Measurements from ENCODE around the gene ZNF385B. TPM values are rescaled to one million over a fixed set of nuclear protein-coding genes. Genes with fewer than 3 reads are reported as not detected.

Gene ZNF385B
- total and polyA plus RNA-seq, 9 donors, result 3.9 to 17.1 (median 12.5) TPM

- no CpG with 5 or more reads among the region's 8 CpGs for WGBS (ENCODE audit: insufficient coverage)
- Histone ChIP-seq H3K36me3 (ENCODE audit: control insufficient read depth, insufficient read depth, low read length) (no peaks in the 10 kb centered on the region), H3K9me3 (replicated peaks; ENCODE audit: control insufficient read depth, low read depth, low read length) (no peaks in the 10 kb centered on the region), H3K4me1 (ENCODE audit: control insufficient read depth, insufficient read depth, low read length) (no peaks in the 10 kb centered on the region), H3K27me3 (ENCODE audit: control insufficient read depth, insufficient read depth, low read length) (no peaks in the 10 kb centered on the region), H3K27ac (ENCODE audit: low read length) (no peak overlapping the region), H3K4me3 (ENCODE audit: low read length) (peak overlapping the region; percentile 4)
- DNase-seq, result peak; percentile 12
These were observed 299.0 kb downstream of the ZNF385B start for GRCh38 chr2:179562330-179562885.

DNA sequence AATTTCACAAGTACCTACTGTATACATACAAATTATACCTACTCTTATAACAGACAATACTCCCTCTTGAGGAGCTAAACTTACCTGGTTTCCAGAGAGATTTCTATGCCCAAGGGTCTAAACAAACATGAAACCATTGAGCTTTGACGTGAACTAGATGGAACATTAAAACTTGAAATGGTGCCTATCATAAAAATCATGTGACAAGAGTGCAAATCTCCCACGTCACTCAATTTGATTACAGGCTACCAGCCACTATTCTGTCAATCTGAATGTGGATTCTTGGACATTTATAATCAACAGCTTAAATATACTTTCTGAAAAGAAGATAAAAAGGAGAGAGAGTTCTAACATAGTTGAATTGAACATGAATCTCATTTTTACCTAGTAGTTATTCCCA is 299.7 kb downstream of the ZNF385B start:
- Histone ChIP-seq H3K4me1 (ENCODE audit: control insufficient read depth, insufficient read depth, low read length) (no peaks in the 10 kb centered on the region), H3K36me3 (ENCODE audit: control insufficient read depth, insufficient read depth, low read length) (no peaks in the 10 kb centered on the region), H3K27me3 (ENCODE audit: control insufficient read depth, insufficient read depth, low read length) (no peaks in the 10 kb centered on the region), H3K9me3 (replicated peaks; ENCODE audit: control insufficient read depth, low read depth, low read length) (no peaks in the 10 kb centered on the region), H3K4me3 (ENCODE audit: low read length) (no peak overlapping the region), H3K27ac (ENCODE audit: low read length) (no peak overlapping the region)
- no CpG with 5 or more reads among the region's 2 CpGs for WGBS (ENCODE audit: insufficient coverage)
- no peak for DNase-seq

GRCh38 chr2:179560257-179560735 is 301.1 kb downstream of the ZNF385B start:
- Histone ChIP-seq H3K4me1 (ENCODE audit: control insufficient read depth, insufficient read depth, low read length) (no peaks in the 10 kb centered on the region), H3K36me3 (ENCODE audit: control insufficient read depth, insufficient read depth, low read length) (no peaks in the 10 kb centered on the region), H3K9me3 (replicated peaks; ENCODE audit: control insufficient read depth, low read depth, low read length) (no peaks in the 10 kb centered on the region), H3K27ac (ENCODE audit: low read length) (no peak overlapping the region), H3K4me3 (ENCODE audit: low read length) (no peak overlapping the region), H3K27me3 (ENCODE audit: control insufficient read depth, insufficient read depth, low read length) (no peaks in the 10 kb centered on the region)
- 100% methylated on average over 1 of the region's 1 CpG for WGBS (ENCODE audit: insufficient coverage)
- DNase-seq, result no peak

DNA sequence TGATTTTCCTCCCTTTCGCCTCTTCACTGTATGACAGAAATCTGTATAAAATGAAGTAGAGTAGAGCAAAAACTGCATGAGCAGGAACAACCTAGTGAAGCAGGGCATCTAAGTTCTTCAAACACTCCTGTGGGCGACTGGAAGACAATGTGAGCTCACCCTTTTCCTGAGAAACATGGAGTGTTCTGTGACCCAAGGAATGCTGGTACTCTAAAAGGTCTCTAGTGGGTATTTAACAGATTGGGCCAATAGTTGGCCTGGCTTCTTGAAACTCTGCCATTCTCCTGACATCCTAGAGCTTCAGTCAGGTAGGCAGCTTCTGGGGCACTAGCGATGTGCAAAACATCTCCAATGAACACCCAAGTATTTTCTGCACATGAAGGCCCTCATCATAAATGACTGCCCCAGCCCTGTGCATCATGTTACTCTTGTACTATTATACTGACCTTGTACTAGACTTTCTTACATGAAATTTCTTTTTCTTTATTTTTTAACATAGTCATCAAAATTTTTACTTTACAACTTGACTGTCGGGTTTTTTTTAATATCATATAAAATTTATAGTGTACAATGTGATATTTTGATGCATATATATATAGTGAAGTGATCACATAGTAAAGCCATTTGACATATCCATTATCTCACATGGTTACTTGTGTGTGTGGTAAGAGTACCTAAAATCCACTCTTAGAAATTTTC is 302.2 kb downstream of the ZNF385B start:
- H3K9me3 ChIP-seq (replicated peaks; ENCODE audit: control insufficient read depth, low read depth, low read length), result no peaks in the 10 kb centered on the region
- DNase-seq, result no peak
- H3K4me3 ChIP-seq (ENCODE audit: low read length), result no peak overlapping the region
- no peaks in the 10 kb centered on the region for H3K36me3 ChIP-seq (ENCODE audit: control insufficient read depth, insufficient read depth, low read length)
- H3K27me3 ChIP-seq (ENCODE audit: control insufficient read depth, insufficient read depth, low read length), result no peaks in the 10 kb centered on the region
- H3K27ac ChIP-seq (ENCODE audit: low read length), result no peak overlapping the region
- H3K4me1 ChIP-seq (ENCODE audit: control insufficient read depth, insufficient read depth, low read length), result no peaks in the 10 kb centered on the region
- 88% methylated on average over 2 of the region's 4 CpGs for WGBS (ENCODE audit: insufficient coverage)

DNA sequence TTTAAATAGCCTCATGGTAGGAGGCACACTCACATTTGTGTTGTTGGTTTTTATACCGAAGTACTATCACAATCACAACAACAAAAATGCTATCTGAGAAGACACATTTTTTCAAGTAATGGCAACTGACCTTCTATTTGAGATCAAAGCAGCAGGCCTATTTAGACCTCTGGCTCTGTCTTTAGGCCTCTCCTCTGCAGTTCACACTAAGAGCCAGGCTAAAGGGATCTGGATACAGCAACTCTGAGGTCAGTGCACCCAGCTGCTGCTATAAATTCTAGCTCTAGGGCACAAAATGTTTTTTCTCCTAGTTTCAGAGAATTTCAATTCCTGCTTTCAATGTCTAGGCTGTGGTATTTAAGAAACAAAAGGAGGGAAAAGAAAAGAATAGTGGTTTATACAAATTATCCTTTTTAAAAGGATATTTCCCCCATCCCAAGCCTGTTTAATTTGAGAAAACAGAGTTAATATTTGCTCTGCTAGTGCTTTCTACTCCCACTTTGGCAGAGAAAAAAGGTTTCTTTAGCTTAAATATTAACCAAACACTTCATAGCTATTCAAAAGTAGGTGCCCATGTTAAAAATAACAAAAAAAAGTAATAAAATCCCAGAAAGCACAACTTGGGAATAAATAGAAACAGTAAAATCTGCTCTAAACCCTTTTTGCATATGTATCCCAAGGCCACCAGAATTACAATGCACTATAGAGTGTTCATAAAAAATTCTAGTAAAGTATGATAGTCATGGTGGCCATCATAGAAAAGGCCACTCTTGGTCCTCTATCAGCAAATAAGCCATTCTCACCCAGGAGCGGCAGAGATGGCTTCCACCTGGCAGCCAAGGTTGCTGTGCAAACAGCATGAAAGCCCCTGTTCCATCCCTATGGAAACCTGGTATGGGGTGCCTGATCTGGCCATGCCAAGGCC is 303.1 kb downstream of the ZNF385B start:
- Histone ChIP-seq H3K4me3 (ENCODE audit: low read length) (no peak overlapping the region), H3K27ac (ENCODE audit: low read length) (no peak overlapping the region), H3K27me3 (ENCODE audit: control insufficient read depth, insufficient read depth, low read length) (no peaks in the 10 kb centered on the region), H3K4me1 (ENCODE audit: control insufficient read depth, insufficient read depth, low read length) (no peaks in the 10 kb centered on the region), H3K36me3 (ENCODE audit: control insufficient read depth, insufficient read depth, low read length) (no peaks in the 10 kb centered on the region), H3K9me3 (replicated peaks; ENCODE audit: control insufficient read depth, low read depth, low read length) (no peaks in the 10 kb centered on the region)
- 100% methylated on average over 2 of the region's 2 CpGs for WGBS (ENCODE audit: insufficient coverage)
- no peak for DNase-seq

DNA sequence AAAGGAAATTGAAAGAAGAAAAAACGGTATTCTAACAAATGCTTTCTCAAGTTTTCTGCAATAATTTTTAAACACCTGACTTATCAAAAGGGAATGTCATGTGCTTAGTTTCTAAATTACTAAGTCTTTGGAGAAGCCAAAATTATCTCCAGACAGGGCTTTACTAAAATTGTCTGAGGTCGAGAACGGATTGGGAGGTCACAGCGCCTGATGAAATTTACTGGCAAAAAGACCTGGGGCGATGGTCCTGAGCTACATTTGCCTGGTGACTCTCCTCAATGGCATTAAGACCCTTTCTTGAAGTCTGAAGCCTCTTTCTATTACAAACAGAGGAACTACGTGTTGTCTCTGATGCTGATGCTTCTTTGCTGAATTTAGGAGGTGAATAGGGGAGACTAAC is 305.0 kb downstream of the ZNF385B start:
- Histone ChIP-seq H3K4me3 (ENCODE audit: low read length) (no peak overlapping the region), H3K9me3 (replicated peaks; ENCODE audit: control insufficient read depth, low read depth, low read length) (no peaks in the 10 kb centered on the region), H3K27me3 (ENCODE audit: control insufficient read depth, insufficient read depth, low read length) (no peaks in the 10 kb centered on the region), H3K4me1 (ENCODE audit: control insufficient read depth, insufficient read depth, low read length) (no peaks in the 10 kb centered on the region), H3K27ac (ENCODE audit: low read length) (no peak overlapping the region), H3K36me3 (ENCODE audit: control insufficient read depth, insufficient read depth, low read length) (no peaks in the 10 kb centered on the region)
- 83% methylated on average over 4 of the region's 6 CpGs for WGBS (ENCODE audit: insufficient coverage)
- no peak for DNase-seq

- no CpG with 5 or more reads among the region's 6 CpGs for WGBS (ENCODE audit: insufficient coverage)
- Histone ChIP-seq H3K36me3 (ENCODE audit: control insufficient read depth, insufficient read depth, low read length) (no peaks in the 10 kb centered on the region), H3K4me1 (ENCODE audit: control insufficient read depth, insufficient read depth, low read length) (no peaks in the 10 kb centered on the region), H3K4me3 (ENCODE audit: low read length) (no peak overlapping the region), H3K27ac (ENCODE audit: low read length) (no peak overlapping the region), H3K27me3 (ENCODE audit: control insufficient read depth, insufficient read depth, low read length) (no peaks in the 10 kb centered on the region), H3K9me3 (replicated peaks; ENCODE audit: control insufficient read depth, low read depth, low read length) (no peaks in the 10 kb centered on the region)
- peak; percentile 21 for DNase-seq
These were observed 305.6 kb downstream of the ZNF385B start for GRCh38 chr2:179555691-179556283.

DNA sequence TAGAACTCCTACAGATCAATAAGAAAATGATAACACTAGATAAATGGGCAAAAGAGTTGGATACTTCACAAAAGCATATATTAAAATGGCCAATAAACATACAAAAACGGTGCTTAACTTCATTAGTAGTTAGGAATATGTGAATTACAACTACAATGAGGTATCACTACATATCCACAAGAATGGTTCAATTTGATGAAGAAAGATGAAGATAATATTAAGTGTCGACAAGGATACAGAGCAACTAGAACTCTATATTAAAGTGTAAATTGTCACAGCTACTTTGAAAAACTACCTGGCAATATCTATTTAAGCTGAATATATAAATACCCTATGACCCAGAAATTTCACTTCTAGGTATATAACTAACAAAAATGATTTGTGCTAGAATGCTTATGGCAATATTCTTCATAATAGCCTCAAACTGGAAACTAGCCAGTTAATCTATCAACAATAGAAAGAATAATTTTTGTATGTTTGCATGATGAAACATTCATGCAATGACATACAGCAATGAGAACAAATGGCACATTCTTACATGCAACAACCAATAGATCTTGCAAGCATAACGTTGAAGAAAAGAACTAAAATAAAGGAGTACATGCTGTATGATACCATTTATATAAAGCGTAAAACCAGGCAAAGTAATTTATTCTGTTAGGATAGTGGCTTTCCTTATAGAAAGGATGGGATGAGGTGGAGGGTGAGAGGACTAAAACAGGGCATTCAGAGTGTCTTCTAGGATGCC is 306.6 kb downstream of the ZNF385B start:
- Histone ChIP-seq H3K4me3 (ENCODE audit: low read length) (no peak overlapping the region), H3K36me3 (ENCODE audit: control insufficient read depth, insufficient read depth, low read length) (no peaks in the 10 kb centered on the region), H3K27me3 (ENCODE audit: control insufficient read depth, insufficient read depth, low read length) (no peaks in the 10 kb centered on the region), H3K4me1 (ENCODE audit: control insufficient read depth, insufficient read depth, low read length) (no peaks in the 10 kb centered on the region), H3K27ac (ENCODE audit: low read length) (no peak overlapping the region), H3K9me3 (replicated peaks; ENCODE audit: control insufficient read depth, low read depth, low read length) (no peaks in the 10 kb centered on the region)
- no CpG with 5 or more reads among the region's 4 CpGs for WGBS (ENCODE audit: insufficient coverage)
- no peak for DNase-seq

DNA sequence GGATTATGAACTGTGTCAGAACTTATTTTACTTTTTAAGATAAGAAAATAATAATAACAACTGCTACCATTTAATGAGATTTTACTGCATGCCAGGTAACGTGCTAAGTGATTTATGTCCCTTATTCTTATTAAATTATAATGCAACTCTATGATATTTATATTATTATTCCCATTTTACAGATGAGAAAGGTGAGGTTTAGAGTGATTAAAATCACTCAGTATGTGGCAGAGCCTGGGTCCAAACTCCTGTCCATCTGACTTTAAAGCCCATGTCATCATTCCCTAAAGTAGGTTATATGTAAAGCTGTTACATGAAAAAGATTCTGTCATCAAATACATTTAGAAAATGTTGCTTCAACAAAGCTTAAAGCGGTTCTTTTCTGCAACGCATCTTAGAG is 308.0 kb downstream of the ZNF385B start:
- H3K27ac ChIP-seq (ENCODE audit: low read length), result no peak overlapping the region
- H3K4me3 ChIP-seq (ENCODE audit: low read length), result no peak overlapping the region
- H3K36me3 ChIP-seq (ENCODE audit: control insufficient read depth, insufficient read depth, low read length), result no peaks in the 10 kb centered on the region
- no peaks in the 10 kb centered on the region for H3K9me3 ChIP-seq (replicated peaks; ENCODE audit: control insufficient read depth, low read depth, low read length)
- DNase-seq, result no peak
- 80% methylated on average over 2 of the region's 3 CpGs for WGBS (ENCODE audit: insufficient coverage)
- no peaks in the 10 kb centered on the region for H3K27me3 ChIP-seq (ENCODE audit: control insufficient read depth, insufficient read depth, low read length)
- H3K4me1 ChIP-seq (ENCODE audit: control insufficient read depth, insufficient read depth, low read length), result no peaks in the 10 kb centered on the region

All from muscle of leg (tissue), 11 donors.